HUES6 (cell line): ENCODE data around the gene SSBP2.
"Not testable (repeated sequence)": the region's sequence is repeated elsewhere in the genome, so short reads cannot be mapped to it uniquely, and the experiment has no call there.

Experiments
- H3K27ac ChIP-seq: 2 replicates; pipeline ENCODE4 v1.7.0; 2013; ENCODE audit warnings: low read depth, mild to moderate bottlenecking, low read length, inconsistent platforms
- H3K27me3 ChIP-seq: 2 replicates; pipeline ENCODE4 v1.6.1; 2013; ENCODE audit warnings: low read length; ENCODE audit not compliant: control insufficient read depth, insufficient read depth
- H3K36me3 ChIP-seq: 2 replicates; pipeline ENCODE4 v1.6.1; 2013; ENCODE audit warnings: low read length; ENCODE audit not compliant: control insufficient read depth, insufficient read depth
- H3K4me1 ChIP-seq: 2 replicates; pipeline ENCODE4 v1.6.1; 2013; ENCODE audit warnings: low read length; ENCODE audit not compliant: control insufficient read depth, insufficient read depth
- H3K4me3 ChIP-seq: 2 replicates; pipeline ENCODE4 v1.5.1; 2013; ENCODE audit warnings: low read depth, low read length
- H3K9ac ChIP-seq: one replicate; pipeline ENCODE4 v1.6.1; 2013; ENCODE audit warnings: mild to moderate bottlenecking, low read length
- H3K9me3 ChIP-seq: 2 replicates; pipeline ENCODE4 v1.6.1; 2013; ENCODE audit warnings: low read depth, low read length; ENCODE audit not compliant: control insufficient read depth, insufficient read depth

The SSBP2 gene

GRCh38 chr5:81739291-81739690 lies 11.6 kb downstream of the SSBP2 start:
- H3K4me1 ChIP-seq = no peaks in the 10 kb centered on the region
- H3K9me3 ChIP-seq = no peaks in the 10 kb centered on the region
- no peak overlapping the region for H3K27ac ChIP-seq
- no peaks in the 10 kb centered on the region for H3K36me3 ChIP-seq
- H3K4me3 ChIP-seq = no peak overlapping the region
- no peak overlapping the region for H3K9ac ChIP-seq
- H3K27me3 ChIP-seq = no peaks in the 10 kb centered on the region

GRCh38 chr5:81729276-81729675 lies 21.6 kb downstream of the SSBP2 start:
- H3K9ac ChIP-seq = no peak overlapping the region
- H3K27ac ChIP-seq = no peak overlapping the region
- H3K9me3 ChIP-seq = no peaks in the 10 kb centered on the region
- no peaks in the 10 kb centered on the region for H3K27me3 ChIP-seq
- no peaks in the 10 kb centered on the region for H3K4me1 ChIP-seq
- no peak overlapping the region for H3K4me3 ChIP-seq
- no peaks in the 10 kb centered on the region for H3K36me3 ChIP-seq

GRCh38 chr5:81728301-81728700 lies 22.6 kb downstream of the SSBP2 start:
- H3K27me3 ChIP-seq = no peaks in the 10 kb centered on the region
- no peaks in the 10 kb centered on the region for H3K36me3 ChIP-seq
- H3K4me3 ChIP-seq = no peak overlapping the region
- peaks cover 4% of the 10 kb centered on the region; the same call in 1 of the 2 replicates for H3K4me1 ChIP-seq
- H3K27ac ChIP-seq = no peak overlapping the region
- no peaks in the 10 kb centered on the region for H3K9me3 ChIP-seq
- no peak overlapping the region for H3K9ac ChIP-seq

- Histone ChIP-seq H3K9ac (no peak overlapping the region), H3K4me3 (no peak overlapping the region), H3K9me3 (no peaks in the 10 kb centered on the region), H3K4me1 (peaks cover 21% of the 10 kb centered on the region; the same call in 1 of the 2 replicates), H3K27ac (no peak overlapping the region), H3K27me3 (no peaks in the 10 kb centered on the region), H3K36me3 (no peaks in the 10 kb centered on the region)
Observed at GRCh38 chr5:81726297-81726696, 24.6 kb downstream of the SSBP2 start.

- Histone ChIP-seq H3K27me3 (no peaks in the 10 kb centered on the region), H3K9ac (no peak overlapping the region), H3K4me1 (peaks cover 26% of the 10 kb centered on the region), H3K36me3 (no peaks in the 10 kb centered on the region), H3K27ac (no peak overlapping the region), H3K9me3 (no peaks in the 10 kb centered on the region), H3K4me3 (no peak overlapping the region)
Observed at GRCh38 chr5:81724571-81724970, 26.3 kb downstream of the SSBP2 start.

- H3K36me3 ChIP-seq = no peaks in the 10 kb centered on the region
- no peaks in the 10 kb centered on the region for H3K27me3 ChIP-seq
- no peak overlapping the region for H3K9ac ChIP-seq
- H3K9me3 ChIP-seq = no peaks in the 10 kb centered on the region
- H3K27ac ChIP-seq = no peak overlapping the region
- H3K4me1 ChIP-seq = peaks cover 31% of the 10 kb centered on the region
- no peak overlapping the region for H3K4me3 ChIP-seq
Observed at GRCh38 chr5:81724108-81724507, 26.8 kb downstream of the SSBP2 start.

- Histone ChIP-seq H3K9ac (no peak overlapping the region), H3K27ac (no peak overlapping the region), H3K9me3 (no peaks in the 10 kb centered on the region), H3K36me3 (no peaks in the 10 kb centered on the region), H3K4me1 (peaks cover 40% of the 10 kb centered on the region), H3K27me3 (no peaks in the 10 kb centered on the region), H3K4me3 (no peak overlapping the region)
Observed at GRCh38 chr5:81721049-81721448, 29.8 kb downstream of the SSBP2 start.

GRCh38 chr5:81719743-81720345 lies 31.1 kb downstream of the SSBP2 start:
- Histone ChIP-seq H3K27ac (no peak overlapping the region), H3K27me3 (no peaks in the 10 kb centered on the region), H3K4me1 (peaks cover 40% of the 10 kb centered on the region), H3K36me3 (no peaks in the 10 kb centered on the region), H3K9me3 (no peaks in the 10 kb centered on the region), H3K9ac (no peak overlapping the region), H3K4me3 (no peak overlapping the region)

GRCh38 chr5:81718300-81718699 lies 32.6 kb downstream of the SSBP2 start:
- Histone ChIP-seq H3K9ac (no peak overlapping the region), H3K9me3 (no peaks in the 10 kb centered on the region), H3K27ac (no peak overlapping the region), H3K36me3 (no peaks in the 10 kb centered on the region), H3K4me3 (no peak overlapping the region), H3K4me1 (peaks cover 36% of the 10 kb centered on the region), H3K27me3 (no peaks in the 10 kb centered on the region)

GRCh38 chr5:81717860-81718259 lies 33.0 kb downstream of the SSBP2 start:
- Histone ChIP-seq H3K36me3 (no peaks in the 10 kb centered on the region), H3K4me3 (no peak overlapping the region), H3K9me3 (no peaks in the 10 kb centered on the region), H3K27me3 (no peaks in the 10 kb centered on the region), H3K4me1 (peaks cover 32% of the 10 kb centered on the region), H3K9ac (no peak overlapping the region), H3K27ac (no peak overlapping the region)

- peaks cover 26% of the 10 kb centered on the region for H3K4me1 ChIP-seq
- no peaks in the 10 kb centered on the region for H3K9me3 ChIP-seq
- H3K27me3 ChIP-seq = no peaks in the 10 kb centered on the region
- H3K36me3 ChIP-seq = no peaks in the 10 kb centered on the region
- H3K9ac ChIP-seq = no peak overlapping the region
- no peak overlapping the region for H3K27ac ChIP-seq
- H3K4me3 ChIP-seq = no peak overlapping the region
Observed at GRCh38 chr5:81717226-81717625, 33.7 kb downstream of the SSBP2 start.

- not testable (repeated sequence) for H3K4me1 ChIP-seq, H3K36me3 ChIP-seq, H3K4me3 ChIP-seq, H3K9ac ChIP-seq, H3K9me3 ChIP-seq, H3K27ac ChIP-seq, H3K27me3 ChIP-seq
Observed at GRCh38 chr5:81714076-81714475, 36.8 kb downstream of the SSBP2 start.
